ENCODE measurements around the gene CALHM6.

DNA sequence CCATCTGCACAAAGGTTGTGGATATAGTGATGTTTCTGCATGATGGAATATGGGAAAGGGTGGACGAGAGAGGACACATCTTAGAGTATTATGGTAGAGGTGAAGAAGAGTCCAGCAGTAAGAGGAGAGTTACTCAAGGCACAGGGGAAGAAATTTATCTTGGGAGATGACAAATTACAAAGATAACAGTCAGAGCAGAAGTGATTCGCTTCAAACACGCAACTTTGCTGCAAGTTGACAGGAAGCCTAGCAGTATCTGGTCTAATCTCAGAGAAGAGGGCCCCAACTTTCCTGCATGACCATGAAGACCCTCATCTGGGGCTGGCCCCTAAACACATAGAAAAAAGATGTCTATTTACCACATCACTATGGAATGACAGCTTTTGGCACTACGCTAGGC, 1.2 kb upstream of the CALHM6 start:
- TF ChIP-seq, protein P1, sequence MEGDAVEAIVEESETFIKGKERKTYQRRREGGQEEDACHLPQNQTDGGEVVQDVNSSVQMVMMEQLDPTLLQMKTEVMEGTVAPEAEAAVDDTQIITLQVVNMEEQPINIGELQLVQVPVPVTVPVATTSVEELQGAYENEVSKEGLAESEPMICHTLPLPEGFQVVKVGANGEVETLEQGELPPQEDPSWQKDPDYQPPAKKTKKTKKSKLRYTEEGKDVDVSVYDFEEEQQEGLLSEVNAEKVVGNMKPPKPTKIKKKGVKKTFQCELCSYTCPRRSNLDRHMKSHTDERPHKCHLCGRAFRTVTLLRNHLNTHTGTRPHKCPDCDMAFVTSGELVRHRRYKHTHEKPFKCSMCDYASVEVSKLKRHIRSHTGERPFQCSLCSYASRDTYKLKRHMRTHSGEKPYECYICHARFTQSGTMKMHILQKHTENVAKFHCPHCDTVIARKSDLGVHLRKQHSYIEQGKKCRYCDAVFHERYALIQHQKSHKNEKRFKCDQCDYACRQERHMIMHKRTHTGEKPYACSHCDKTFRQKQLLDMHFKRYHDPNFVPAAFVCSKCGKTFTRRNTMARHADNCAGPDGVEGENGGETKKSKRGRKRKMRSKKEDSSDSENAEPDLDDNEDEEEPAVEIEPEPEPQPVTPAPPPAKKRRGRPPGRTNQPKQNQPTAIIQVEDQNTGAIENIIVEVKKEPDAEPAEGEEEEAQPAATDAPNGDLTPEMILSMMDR (IDR thresholded peaks at IDR 0.05): no peak
- TF ChIP-seq POLR2A (IDR thresholded peaks at IDR 0.05): no peak
